GM11168 (cell line): ENCODE data around the gene PAXX.

Experiments used
- in situ Hi-C: fragments of 300-500 bp; cut with MboI; formaldehyde crosslinking; loops from one replicate; pipeline ENCODE4 v1.12.0; 2022; ENCODE audit warnings: low sequenced_read_pairs; ENCODE audit not compliant: unreplicated experiment

The PAXX gene

DNA sequence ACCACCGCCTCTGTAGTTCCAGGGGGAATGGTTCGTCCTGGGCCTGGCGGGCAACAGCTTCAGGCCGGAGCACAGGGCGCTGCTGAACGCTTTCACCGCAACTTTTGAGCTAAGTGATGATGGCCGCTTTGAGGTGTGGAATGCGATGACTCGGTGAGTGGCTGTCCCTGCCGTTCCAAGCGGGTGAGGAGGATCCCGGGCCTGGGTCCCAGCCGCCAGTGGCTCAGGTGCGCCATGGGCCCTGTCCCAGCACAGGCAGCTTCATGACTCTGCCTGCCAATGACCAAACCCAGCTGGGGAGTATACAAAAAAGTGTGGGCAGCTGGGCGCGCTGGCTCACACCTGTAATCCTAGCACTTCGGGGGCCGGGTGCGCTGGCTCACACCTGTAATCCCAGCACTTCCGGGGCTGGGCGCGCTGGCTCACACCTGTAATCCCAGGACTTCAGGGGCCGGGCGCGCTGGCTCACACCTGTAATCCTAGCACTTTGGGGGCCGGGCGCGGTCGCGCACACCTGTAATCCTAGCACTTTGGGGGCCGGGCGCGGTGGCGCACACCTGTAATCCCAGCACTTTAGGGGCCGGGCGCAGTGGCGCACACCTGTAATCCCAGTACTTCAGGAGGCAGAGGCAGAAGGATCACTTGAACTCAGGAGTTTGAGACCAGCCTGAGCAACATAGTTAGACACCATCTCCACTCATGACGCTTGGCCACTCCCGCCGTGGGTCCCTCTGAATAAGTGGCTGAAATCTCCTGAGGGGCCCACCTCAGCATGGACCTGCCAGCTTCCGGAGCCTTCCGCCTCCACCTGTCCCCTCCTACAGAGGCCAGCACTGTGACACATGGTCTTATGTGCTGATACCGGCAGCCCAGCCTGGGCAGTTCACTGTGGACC, 39.1 kb upstream of the PAXX start:
- in situ Hi-C loops = no loop called here

DNA sequence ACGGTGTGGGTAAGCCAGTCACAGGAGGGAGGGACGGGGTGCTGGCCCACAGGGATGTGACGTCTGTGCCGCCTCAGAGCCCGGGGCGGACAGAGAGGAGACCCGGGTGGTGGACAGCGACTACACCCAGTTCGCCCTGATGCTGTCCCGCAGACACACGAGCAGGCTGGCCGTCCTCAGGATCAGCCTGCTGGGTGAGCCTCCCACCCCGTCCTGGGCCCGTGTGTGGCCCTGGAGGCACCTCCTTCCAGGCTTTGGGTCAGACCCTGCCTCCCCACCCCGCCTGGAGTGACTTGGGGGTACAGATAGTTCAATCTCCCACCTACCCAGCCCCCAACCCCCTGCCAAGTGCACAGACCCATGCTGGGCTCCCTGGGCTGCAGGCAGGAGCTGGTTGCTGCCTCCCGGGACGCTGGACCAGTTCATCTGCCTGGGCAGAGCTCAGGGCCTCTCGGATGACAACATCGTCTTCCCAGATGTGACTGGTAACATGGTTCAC, 38.4 kb upstream of the PAXX start:
- in situ Hi-C loops = no loop called here

DNA sequence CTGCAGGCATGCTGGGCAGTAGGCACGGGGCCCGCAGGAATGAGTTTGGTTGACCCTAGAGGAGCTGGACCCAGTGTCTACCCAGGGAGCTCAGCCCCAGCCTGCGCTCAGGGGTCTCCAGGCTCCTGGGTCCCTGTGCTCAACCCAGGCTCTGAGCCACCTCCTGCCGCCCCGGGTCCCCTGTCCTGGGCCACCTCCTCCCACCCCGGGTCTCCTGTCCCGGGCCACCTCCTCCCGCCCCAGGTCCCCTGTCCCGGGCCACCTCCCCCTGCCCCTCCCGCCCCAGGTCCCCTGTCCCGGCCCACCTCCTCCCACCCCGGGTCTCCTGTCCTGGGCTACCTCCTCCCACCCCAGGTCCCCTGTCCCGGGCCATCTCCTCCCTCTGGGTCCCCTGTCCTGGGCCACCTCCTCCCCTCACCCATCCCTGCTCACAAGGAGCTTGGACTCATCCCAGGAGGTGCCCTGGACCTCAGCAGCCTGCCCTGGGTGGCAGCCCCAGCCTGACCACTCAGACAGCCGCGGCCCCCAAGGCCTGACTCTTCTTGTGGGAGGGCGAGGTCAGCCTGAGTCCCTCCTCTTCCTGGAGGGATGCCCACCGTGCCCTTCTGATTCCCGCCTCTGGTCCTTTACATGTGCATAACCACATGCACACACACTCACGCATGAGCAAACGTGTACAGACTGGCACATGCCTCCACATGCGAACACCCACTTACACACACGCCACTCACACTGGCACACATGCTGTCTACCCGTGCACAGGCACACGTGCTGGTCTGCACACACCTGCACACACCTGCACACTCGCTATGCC, 37.7 kb upstream of the PAXX start:
- in situ Hi-C loops = no loop called here

DNA sequence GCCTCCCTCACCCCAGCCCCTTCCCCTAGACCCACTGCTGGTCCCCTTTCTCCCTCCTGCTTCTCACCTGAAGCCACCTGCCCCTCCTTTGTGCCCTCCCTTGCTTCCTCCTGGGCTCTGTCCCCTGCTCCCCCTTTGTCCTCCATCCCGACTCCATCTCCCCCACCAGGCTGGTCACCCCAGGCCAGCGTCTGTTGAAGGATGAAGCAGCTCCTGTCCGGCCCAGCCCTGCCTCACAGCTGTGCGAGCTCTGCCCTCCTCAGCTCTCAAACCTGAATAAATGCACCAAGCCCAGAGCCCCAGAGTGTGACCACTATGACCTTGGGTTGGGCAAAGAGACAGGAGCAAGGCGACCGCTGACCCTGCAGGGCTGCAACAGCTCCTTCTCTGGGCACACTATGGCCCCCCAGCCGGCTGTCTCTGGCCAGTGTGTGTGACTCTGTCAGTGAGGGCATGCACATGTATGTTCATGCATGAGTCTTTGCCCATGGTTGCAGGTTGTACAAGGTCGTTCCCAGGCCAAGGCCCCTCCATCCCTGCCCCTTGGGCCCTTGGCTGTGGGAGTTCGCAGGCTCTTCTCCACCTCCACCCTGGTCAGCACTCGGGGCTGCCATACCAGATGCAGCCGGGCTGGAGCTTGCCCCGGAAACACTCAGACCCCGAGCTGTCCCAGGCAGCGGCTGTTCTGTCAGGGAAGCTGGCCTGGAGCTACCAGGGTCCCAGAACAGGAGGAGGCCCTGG, 36.9 kb upstream of the PAXX start:
- in situ Hi-C loops = no loop called here

DNA sequence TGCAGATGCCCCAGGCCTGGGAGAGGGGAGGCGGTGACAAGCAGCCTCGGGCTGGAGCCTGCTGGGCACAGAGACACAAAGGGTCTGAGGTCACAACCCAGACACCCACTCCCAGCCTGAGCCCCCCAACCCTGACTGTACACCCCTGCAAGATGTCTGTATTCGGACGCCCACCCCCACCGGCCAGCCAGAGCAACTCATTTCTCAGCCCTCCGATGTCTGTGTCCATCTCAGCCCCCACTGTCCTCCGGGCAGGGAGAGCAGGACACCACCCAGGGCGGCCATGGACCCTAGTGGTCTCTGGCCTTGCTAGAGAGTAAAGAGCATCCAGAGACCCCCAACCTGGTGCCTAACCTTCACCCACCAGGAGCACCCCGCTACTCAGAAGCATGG, 36.3 kb upstream of the PAXX start:
- in situ Hi-C loops = no loop called here

DNA sequence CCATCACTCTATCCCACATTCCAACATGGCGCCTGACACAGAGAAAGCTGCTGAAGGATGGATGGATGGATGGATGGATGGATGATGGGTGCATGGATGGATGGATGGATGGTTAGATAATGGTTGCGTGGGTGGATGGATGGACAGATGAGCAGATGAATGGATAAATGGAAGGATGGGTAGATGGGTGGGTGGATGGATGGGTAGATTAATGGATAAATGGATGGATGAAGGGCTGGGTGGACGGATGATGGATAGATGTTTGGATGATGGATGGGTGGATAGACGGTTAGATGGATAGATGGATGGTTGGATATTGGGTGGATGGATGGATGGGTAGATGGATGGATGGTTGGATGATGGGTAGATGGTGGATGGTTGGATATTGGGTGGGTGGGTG, 35.6 kb upstream of the PAXX start:
- in situ Hi-C loops = no loop called here

DNA sequence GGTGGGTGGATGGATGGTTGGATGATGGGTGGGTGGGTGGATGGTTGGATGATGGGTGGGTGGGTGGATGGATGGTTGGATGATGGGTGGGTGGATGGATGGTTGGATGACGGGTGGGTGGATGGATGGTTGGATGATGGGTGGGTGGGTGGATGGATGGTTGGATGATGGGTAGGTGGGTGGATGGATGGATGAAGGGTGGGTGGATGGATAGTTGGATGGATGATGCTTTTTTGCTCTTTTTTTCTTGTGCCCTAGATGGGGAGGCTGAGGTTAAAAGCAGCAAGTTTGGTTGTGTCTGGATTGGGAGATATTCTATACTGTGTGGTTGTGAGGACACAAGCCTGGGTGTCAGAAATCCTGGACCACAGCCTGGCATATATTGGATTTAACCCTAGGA, 34.8 kb upstream of the PAXX start:
- in situ Hi-C loops = no loop called here

DNA sequence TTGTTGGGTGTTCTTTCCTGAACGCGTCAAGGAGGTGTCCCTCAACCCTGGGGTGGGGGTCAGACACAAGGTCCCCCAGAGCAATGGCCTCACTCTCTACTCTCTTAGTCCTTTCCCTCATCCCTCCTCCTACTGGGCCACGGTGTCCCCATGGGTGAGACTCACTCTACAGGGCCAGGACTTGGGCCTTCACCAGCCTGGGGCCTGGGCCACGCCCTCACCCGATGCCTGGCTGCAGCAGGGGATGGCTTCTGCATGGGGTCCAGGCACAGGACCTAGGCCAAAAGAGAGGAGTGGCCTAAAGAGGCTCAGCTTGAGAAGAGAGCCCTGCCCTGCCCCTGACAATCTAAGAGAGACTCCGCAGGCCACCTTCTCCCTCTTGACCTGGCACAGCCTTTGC, 34.3 kb upstream of the PAXX start:
- in situ Hi-C loops = no loop called here

DNA sequence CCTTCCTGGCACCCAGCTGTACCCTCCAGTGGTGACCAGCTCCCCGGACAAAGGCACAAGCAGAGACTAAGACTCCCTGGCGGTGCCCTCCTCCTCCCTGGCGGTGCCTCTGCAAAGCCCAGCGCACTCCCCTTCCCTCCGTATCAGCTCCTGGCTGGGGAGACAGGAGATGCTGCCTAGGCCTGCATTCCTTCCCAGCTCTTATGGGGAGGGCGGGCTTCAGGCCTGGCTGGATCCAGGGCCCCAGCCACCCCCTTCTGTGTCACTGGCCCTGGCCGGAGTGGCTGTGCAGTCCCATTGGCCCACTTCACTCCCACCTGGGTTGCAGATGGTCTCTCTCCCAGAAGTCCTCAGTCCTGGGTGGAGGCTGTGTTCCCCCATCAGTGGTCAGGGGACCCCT, 33.7 kb upstream of the PAXX start:
- in situ Hi-C loops = no loop called here

DNA sequence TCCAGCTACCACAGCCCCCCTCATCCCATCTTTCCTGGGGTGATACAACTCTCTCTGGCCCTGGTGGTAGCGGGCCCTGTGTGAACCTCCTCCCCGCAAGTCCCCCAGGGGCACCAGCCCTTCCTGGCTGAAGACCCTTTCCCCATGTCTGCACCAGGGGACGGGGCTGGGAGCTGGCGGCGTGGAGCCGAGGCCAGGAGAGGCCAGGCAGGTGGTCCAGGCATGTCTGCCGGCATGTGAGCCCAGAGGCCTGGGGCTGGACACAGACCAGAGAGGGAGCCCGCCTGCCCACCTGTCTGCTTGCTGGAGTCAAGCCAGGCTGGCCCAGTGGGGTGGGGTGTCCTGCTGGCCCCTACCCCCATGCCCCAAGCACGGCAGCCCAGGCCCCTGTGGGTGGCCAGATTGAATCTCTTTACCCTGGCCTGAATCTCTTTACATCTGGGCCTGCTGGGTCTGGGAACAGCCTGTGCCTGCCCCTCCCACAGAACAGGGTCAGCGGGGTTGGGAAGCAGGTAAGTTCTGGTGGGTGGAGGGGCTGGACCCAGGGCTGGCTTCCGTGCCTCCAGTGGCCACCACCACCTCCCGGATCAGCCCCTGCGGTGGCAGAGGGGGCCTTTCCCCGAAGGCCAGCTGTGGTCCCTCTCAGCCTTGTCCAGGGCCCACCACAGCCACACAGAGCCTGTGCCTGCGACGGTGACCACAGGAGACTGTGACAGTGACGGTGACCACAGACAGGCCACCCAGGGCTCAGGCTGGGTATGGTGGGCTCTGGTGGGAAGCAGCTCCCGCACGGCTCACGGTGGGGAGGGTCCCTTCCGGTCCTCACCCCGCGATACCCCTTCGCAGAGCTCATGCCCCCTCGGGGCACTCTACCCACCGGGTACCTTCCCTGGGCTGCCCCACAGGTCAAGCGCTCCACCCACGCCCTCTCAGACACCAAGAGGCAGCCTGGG, 33.0 kb upstream of the PAXX start:
- in situ Hi-C loops = no loop called here

DNA sequence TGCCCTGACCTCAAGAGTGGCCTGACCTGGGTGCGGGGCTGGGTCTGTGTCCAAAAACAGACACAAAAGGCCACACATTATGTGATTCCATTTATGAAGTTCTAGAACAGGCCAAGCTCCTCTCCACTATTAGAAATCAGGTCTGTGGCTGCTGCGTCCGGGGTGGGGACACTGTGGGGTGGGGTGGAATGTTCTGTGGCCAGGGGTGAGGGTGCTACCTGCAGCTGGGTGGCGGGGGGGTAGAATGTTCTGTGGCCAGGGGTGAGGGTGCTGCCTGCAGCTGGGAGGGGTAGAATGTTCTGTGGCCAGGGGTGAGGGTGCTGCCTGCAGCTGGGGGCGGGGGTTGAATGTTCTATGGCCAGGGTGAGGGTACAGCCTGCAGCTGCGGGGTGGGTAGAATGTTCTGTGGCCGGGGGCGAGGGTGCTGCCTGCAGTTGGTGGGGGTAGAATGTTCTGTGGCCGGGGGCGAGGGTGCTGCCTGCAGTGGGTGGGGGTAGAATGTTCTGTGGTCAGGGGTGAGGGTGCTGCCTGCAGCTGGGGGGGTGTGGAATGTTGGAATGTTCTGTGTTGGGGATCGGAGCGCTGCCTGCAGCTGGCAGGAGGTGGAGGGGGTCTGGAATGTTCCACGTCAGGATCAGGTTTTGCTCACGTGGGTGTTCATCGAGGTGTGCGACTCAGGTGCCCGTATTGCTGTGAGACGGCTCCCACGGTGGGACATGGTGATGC, 31.8 kb upstream of the PAXX start:
- in situ Hi-C loops = no loop called here

DNA sequence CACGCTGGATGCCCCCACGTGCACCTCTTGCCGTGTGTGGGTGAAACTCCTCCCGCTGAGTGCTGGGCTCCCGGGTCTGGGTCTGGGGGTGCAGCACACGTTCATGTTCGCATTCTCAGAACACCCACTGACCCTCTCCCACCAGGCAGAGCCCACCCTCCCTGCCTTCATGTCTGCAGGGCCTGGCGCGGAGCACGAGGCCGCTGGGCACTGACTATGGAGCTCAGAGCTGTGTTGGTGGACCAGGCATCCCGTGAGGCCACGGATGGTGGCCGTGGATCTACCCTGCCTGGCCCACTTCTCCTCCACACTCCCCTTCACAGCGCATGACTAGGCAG, 31.3 kb upstream of the PAXX start:
- in situ Hi-C loops = no loop called here

DNA sequence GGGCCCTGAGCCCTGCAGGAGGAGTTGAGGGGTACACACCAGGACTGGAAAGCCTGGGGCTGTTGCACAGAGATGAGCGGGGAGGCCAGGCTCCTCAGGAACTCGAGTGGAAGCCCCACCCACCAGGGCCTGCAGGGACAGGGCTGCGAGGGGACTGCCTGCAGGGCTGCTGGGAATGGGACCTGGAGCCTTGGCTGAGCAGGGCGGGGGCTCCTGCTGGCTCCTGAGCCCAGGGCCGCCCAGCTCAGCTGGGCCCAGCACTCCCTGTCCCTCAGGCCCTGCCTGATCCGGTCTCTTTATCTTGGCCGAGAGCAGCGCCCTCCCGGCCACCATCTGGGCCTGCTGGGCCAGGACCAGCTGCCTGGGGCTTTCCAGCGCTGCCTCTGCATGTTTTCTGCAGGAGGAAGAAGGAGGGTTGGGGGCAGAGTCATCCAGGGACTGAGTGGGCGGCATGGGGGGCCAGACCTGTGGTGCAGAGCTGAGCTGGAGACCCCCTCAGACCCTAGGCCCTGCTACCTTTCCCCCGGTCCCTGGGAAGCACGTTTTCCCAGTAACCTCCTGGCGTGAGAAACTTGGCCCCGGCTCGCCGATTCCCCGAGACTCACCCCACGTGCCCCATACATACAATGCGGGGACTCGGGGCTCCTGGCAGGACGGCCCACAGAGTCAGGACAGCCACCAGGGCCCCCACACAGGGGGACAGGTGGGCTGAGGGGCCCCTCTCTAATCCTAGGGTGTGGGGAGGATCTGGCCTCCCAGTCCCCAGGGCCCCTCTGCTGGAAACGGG, 30.8 kb upstream of the PAXX start:
- in situ Hi-C loops = no loop called here

DNA sequence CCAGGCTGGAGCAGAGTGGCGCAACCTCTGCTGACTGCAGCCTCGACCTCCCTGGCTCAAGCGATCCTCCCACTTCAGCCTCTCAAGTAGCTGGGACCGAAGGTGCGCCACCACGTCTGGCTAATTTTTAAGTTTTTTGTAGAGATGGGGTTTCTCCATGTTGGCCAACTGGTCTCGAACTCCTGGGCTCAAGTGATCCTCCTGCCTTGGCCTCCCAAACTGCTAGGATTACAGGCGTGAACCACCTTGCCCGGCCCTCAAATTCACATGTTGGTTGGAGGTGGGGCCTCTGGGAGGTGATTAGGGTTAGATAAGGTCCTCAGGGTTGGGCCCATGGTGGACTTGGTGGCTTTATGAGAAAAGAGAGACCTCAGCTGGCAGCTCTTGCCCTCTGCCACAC, 30.1 kb upstream of the PAXX start:
- in situ Hi-C loops = no loop called here

DNA sequence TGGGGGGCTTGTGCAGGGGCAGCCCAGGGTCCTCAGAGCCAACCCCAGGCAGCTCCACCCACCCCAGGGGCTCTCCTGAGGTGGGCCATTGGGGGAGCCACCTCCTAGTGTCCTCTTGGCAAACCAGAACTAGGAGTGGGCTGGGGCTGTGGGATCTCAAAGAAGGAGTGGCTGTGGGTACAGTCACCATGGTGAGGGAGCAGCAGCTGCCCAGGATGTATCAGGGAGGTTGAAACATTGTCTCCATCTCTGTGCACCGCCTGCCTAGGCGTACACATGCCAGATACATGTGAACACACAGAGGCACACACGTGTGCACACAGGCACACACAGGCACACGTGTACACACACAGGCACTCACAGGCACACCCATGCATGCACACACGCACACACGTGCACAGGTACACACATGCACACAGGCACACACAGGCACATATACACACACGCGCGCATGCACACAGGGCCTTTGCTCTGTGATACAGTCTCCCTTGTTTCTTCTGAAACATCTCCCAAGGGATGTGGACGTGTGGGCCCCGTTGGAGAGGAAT, 29.4 kb upstream of the PAXX start:
- in situ Hi-C loops = no loop called here

DNA sequence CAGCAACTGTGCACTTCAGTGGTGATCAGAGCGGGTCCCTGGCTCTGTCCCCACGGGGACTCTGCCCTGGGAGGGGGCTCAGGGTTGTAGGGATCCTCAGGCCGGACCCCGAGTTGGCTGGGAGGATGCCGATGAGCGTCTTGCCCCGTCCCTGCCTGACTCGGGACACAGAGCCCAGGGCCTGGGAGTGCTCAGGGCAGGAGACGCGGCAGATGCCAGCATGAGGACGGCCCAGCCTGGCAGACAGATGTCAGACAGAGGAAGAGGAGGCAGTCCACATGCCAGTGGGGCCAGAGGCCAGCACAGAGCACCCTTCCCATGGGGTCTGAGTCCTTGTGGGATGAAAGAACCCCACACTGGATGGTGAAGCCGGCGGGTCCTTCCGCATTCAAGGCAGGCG, 28.9 kb upstream of the PAXX start:
- in situ Hi-C loops = no loop called here

DNA sequence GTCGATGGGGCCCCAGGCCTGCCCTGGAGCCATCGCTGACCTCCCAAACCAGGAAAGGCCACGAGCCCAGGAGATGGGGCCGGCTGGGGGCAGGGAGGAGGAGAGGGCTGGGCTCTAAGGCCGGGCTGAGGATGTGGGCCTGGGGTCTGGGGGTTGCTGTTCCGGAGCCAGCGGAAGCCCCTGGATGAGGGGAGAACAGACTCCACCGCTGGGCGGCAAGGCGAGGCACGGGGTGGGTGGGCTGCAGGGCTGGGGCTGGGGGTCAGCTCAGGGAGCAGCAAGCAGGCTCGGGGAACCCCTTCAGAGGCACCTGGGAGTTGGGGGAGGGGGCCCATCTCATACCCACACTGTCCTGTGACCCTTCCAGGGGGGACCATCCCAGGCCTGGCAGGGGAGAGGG, 28.5 kb upstream of the PAXX start:
- in situ Hi-C loops = no loop called here

DNA sequence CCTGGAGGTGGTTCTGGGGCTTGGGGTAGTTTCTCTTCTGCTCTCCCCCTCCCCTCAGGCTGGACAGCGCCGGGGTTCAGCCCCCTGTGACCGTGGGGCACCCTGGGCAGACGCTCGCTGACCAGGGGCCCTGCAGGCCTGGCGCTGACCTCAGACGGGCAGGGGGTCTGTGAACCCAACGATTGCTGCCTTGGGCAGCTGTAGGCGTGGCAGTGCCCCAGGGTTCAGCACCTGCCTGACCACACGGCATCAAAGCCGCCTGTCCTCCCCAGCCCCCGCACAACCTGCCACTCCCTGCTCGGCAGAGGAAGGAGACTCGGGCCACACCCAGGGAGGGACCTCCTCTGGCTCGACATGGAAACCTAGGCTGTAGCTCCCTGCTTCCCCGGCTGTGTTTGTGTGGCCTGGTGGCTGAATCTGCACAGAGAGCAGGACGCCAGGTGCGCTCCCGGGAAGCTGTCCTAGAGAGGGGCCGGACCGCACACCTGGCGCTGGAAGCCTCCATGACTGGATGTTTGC, 28.0 kb upstream of the PAXX start:
- in situ Hi-C loops = no loop called here
